ENCODE data around the gene MYRIP.
A peak's percentile ranks its signal among the peaks of the same experiment; 100 is the strongest.

MYRIP gene

GRCh38 chr3:40299130-40299720 lies 489.8 kb downstream of the MYRIP start:
- Histone ChIP-seq H2BK5ac (ENCODE audit: low read length) (no peak overlapping the region), H3K56ac (ENCODE audit: low read length) (no peak overlapping the region), H3K4ac (ENCODE audit: low read depth, low read length) (no peak overlapping the region), H3K36me3 (ENCODE audit: control insufficient read depth, insufficient read depth, low read length) (no peaks in the 10 kb centered on the region), H2BK120ac (ENCODE audit: low read depth, low read length) (no peak overlapping the region), H3K27me3 (ENCODE audit: insufficient read depth, low read length, poor library complexity) (no peaks in the 10 kb centered on the region), H3K9ac (ENCODE audit: low read length) (no peak overlapping the region), H3K4me1 (ENCODE audit: control insufficient read depth, low read depth, low read length) (no peaks in the 10 kb centered on the region), H3K79me2 (ENCODE audit: control insufficient read depth, insufficient read depth, low read length) (no peaks in the 10 kb centered on the region), H2BK15ac (replicated peaks; ENCODE audit: low read depth) (peak overlapping the region; percentile 19), H2AK5ac (ENCODE audit: low read length) (no peak overlapping the region), H3K4me2 (ENCODE audit: low read length) (no peak overlapping the region), H3K23ac (ENCODE audit: low read length) (no peak overlapping the region), H3K4me3 (ENCODE audit: low read length) (no peak overlapping the region), H4K8ac (ENCODE audit: low read depth, low read length) (peak overlapping the region; percentile 28), H3K18ac (ENCODE audit: low read length) (no peak overlapping the region), H3K27ac (ENCODE audit: low read depth, low read length) (no peak overlapping the region), H3K79me1 (ENCODE audit: low read length) (no peaks in the 10 kb centered on the region), H4K5ac (ENCODE audit: low read length) (no peak overlapping the region)
- DNase-seq = no peak
- no CpG with 5 or more reads among the region's 5 CpGs for WGBS (ENCODE audit: extremely low coverage, insufficient coverage, low lambda C conversion rate)

GRCh38 chr3:40299721-40300335 lies 490.4 kb downstream of the MYRIP start:
- no peak overlapping the region for H3K18ac ChIP-seq (ENCODE audit: low read length)
- whole genome bisulfite sequencing (ENCODE audit: extremely low coverage, insufficient coverage, low lambda C conversion rate) = no CpG with 5 or more reads among the region's 3 CpGs
- H3K56ac ChIP-seq (ENCODE audit: low read length) = no peak overlapping the region
- H3K79me1 ChIP-seq (ENCODE audit: low read length) = no peaks in the 10 kb centered on the region
- H3K4me1 ChIP-seq (ENCODE audit: control insufficient read depth, low read depth, low read length) = no peaks in the 10 kb centered on the region
- no peak overlapping the region for H3K4me2 ChIP-seq (ENCODE audit: low read length)
- H3K4ac ChIP-seq (ENCODE audit: low read depth, low read length) = no peak overlapping the region
- H4K8ac ChIP-seq (ENCODE audit: low read depth, low read length) = peak overlapping the region; percentile 28
- H4K5ac ChIP-seq (ENCODE audit: low read length) = no peak overlapping the region
- no peak for DNase-seq
- no peak overlapping the region for H3K27ac ChIP-seq (ENCODE audit: low read depth, low read length)
- no peaks in the 10 kb centered on the region for H3K27me3 ChIP-seq (ENCODE audit: insufficient read depth, low read length, poor library complexity)
- H3K4me3 ChIP-seq (ENCODE audit: low read length) = no peak overlapping the region
- no peaks in the 10 kb centered on the region for H3K79me2 ChIP-seq (ENCODE audit: control insufficient read depth, insufficient read depth, low read length)
- no peak overlapping the region for H2AK5ac ChIP-seq (ENCODE audit: low read length)
- no peaks in the 10 kb centered on the region for H3K36me3 ChIP-seq (ENCODE audit: control insufficient read depth, insufficient read depth, low read length)
- H2BK5ac ChIP-seq (ENCODE audit: low read length) = no peak overlapping the region
- H3K9ac ChIP-seq (ENCODE audit: low read length) = no peak overlapping the region
- no peak overlapping the region for H2BK15ac ChIP-seq (replicated peaks; ENCODE audit: low read depth)
- H3K23ac ChIP-seq (ENCODE audit: low read length) = no peak overlapping the region
- no peak overlapping the region for H2BK120ac ChIP-seq (ENCODE audit: low read depth, low read length)

GRCh38 chr3:40302784-40303183 lies 493.4 kb downstream of the MYRIP start:
- Histone ChIP-seq H3K4ac (ENCODE audit: low read depth, low read length) (no peak overlapping the region), H3K9ac (ENCODE audit: low read length) (no peak overlapping the region), H3K27ac (ENCODE audit: low read depth, low read length) (no peak overlapping the region), H3K36me3 (ENCODE audit: control insufficient read depth, insufficient read depth, low read length) (no peaks in the 10 kb centered on the region), H3K23ac (ENCODE audit: low read length) (no peak overlapping the region), H2BK120ac (ENCODE audit: low read depth, low read length) (no peak overlapping the region), H3K79me1 (ENCODE audit: low read length) (no peaks in the 10 kb centered on the region), H3K4me1 (ENCODE audit: control insufficient read depth, low read depth, low read length) (no peaks in the 10 kb centered on the region), H3K79me2 (ENCODE audit: control insufficient read depth, insufficient read depth, low read length) (no peaks in the 10 kb centered on the region), H3K56ac (ENCODE audit: low read length) (no peak overlapping the region), H3K27me3 (ENCODE audit: insufficient read depth, low read length, poor library complexity) (no peaks in the 10 kb centered on the region), H2AK5ac (ENCODE audit: low read length) (no peak overlapping the region), H3K18ac (ENCODE audit: low read length) (no peak overlapping the region), H2BK15ac (replicated peaks; ENCODE audit: low read depth) (no peak overlapping the region), H4K8ac (ENCODE audit: low read depth, low read length) (no peak overlapping the region), H4K5ac (ENCODE audit: low read length) (no peak overlapping the region), H3K4me2 (ENCODE audit: low read length) (no peak overlapping the region), H2BK5ac (ENCODE audit: low read length) (no peak overlapping the region), H3K4me3 (ENCODE audit: low read length) (no peak overlapping the region)
- no peak for DNase-seq
- WGBS (ENCODE audit: extremely low coverage, insufficient coverage, low lambda C conversion rate) = no CpG with 5 or more reads among the region's 1 CpG

GRCh38 chr3:40304352-40304751 lies 494.9 kb downstream of the MYRIP start:
- no peak overlapping the region for H3K23ac ChIP-seq (ENCODE audit: low read length)
- H3K4ac ChIP-seq (ENCODE audit: low read depth, low read length) = no peak overlapping the region
- H3K79me2 ChIP-seq (ENCODE audit: control insufficient read depth, insufficient read depth, low read length) = no peaks in the 10 kb centered on the region
- no peak overlapping the region for H2AK5ac ChIP-seq (ENCODE audit: low read length)
- no peaks in the 10 kb centered on the region for H3K27me3 ChIP-seq (ENCODE audit: insufficient read depth, low read length, poor library complexity)
- no peaks in the 10 kb centered on the region for H3K4me1 ChIP-seq (ENCODE audit: control insufficient read depth, low read depth, low read length)
- H3K56ac ChIP-seq (ENCODE audit: low read length) = no peak overlapping the region
- no CpG with 5 or more reads among the region's 2 CpGs for WGBS (ENCODE audit: extremely low coverage, insufficient coverage, low lambda C conversion rate)
- no peak overlapping the region for H3K4me2 ChIP-seq (ENCODE audit: low read length)
- no peaks in the 10 kb centered on the region for H3K36me3 ChIP-seq (ENCODE audit: control insufficient read depth, insufficient read depth, low read length)
- H3K4me3 ChIP-seq (ENCODE audit: low read length) = no peak overlapping the region
- no peaks in the 10 kb centered on the region for H3K79me1 ChIP-seq (ENCODE audit: low read length)
- H4K8ac ChIP-seq (ENCODE audit: low read depth, low read length) = no peak overlapping the region
- no peak overlapping the region for H3K9ac ChIP-seq (ENCODE audit: low read length)
- no peak overlapping the region for H2BK5ac ChIP-seq (ENCODE audit: low read length)
- DNase-seq = no peak
- H4K5ac ChIP-seq (ENCODE audit: low read length) = no peak overlapping the region
- H3K27ac ChIP-seq (ENCODE audit: low read depth, low read length) = no peak overlapping the region
- H2BK15ac ChIP-seq (replicated peaks; ENCODE audit: low read depth) = no peak overlapping the region
- H3K18ac ChIP-seq (ENCODE audit: low read length) = no peak overlapping the region
- no peak overlapping the region for H2BK120ac ChIP-seq (ENCODE audit: low read depth, low read length)

GRCh38 chr3:40306336-40306735 lies 496.9 kb downstream of the MYRIP start:
- Histone ChIP-seq H2AK5ac (ENCODE audit: low read length) (no peak overlapping the region), H3K4me2 (ENCODE audit: low read length) (no peak overlapping the region), H3K23ac (ENCODE audit: low read length) (no peak overlapping the region), H3K36me3 (ENCODE audit: control insufficient read depth, insufficient read depth, low read length) (no peaks in the 10 kb centered on the region), H3K18ac (ENCODE audit: low read length) (no peak overlapping the region), H3K79me1 (ENCODE audit: low read length) (no peaks in the 10 kb centered on the region), H3K27ac (ENCODE audit: low read depth, low read length) (no peak overlapping the region), H3K4me3 (ENCODE audit: low read length) (no peak overlapping the region), H2BK15ac (replicated peaks; ENCODE audit: low read depth) (no peak overlapping the region), H2BK120ac (ENCODE audit: low read depth, low read length) (no peak overlapping the region), H3K27me3 (ENCODE audit: insufficient read depth, low read length, poor library complexity) (no peaks in the 10 kb centered on the region), H4K8ac (ENCODE audit: low read depth, low read length) (no peak overlapping the region), H3K79me2 (ENCODE audit: control insufficient read depth, insufficient read depth, low read length) (peaks cover 12% of the 10 kb centered on the region), H3K56ac (ENCODE audit: low read length) (no peak overlapping the region), H4K5ac (ENCODE audit: low read length) (no peak overlapping the region), H3K9ac (ENCODE audit: low read length) (no peak overlapping the region), H3K4me1 (ENCODE audit: control insufficient read depth, low read depth, low read length) (no peaks in the 10 kb centered on the region), H2BK5ac (ENCODE audit: low read length) (no peak overlapping the region), H3K4ac (ENCODE audit: low read depth, low read length) (no peak overlapping the region)
- no peak for DNase-seq
- WGBS (ENCODE audit: extremely low coverage, insufficient coverage, low lambda C conversion rate) = no CpG with 5 or more reads among the region's 3 CpGs

DNA sequence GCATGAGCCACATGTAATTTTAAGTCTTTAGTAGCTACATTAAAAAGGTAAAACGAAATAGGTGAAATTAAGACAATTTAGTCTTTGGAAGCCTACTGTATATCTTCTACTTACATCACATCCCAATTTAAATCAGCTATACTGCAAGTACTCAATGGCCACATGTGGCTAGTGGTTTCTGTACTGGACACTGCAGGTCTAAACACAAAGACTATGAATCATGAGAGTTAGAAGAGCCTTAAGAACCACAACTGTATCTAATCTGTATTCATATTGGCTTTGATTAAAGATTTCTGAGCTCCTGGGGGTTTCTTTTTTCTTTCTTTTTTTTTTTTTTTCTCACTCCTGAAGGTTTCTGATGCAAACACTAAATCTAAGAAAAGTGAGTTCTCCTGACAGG lies 497.8 kb downstream of the MYRIP start:
- Histone ChIP-seq H2BK5ac (ENCODE audit: low read length) (no peak overlapping the region), H3K27me3 (ENCODE audit: insufficient read depth, low read length, poor library complexity) (no peaks in the 10 kb centered on the region), H4K5ac (ENCODE audit: low read length) (no peak overlapping the region), H3K18ac (ENCODE audit: low read length) (no peak overlapping the region), H4K8ac (ENCODE audit: low read depth, low read length) (no peak overlapping the region), H3K23ac (ENCODE audit: low read length) (no peak overlapping the region), H3K27ac (ENCODE audit: low read depth, low read length) (no peak overlapping the region), H3K56ac (ENCODE audit: low read length) (no peak overlapping the region), H3K4me2 (ENCODE audit: low read length) (no peak overlapping the region), H3K9ac (ENCODE audit: low read length) (no peak overlapping the region), H2AK5ac (ENCODE audit: low read length) (no peak overlapping the region), H3K36me3 (ENCODE audit: control insufficient read depth, insufficient read depth, low read length) (no peaks in the 10 kb centered on the region), H3K79me2 (ENCODE audit: control insufficient read depth, insufficient read depth, low read length) (peaks cover 13% of the 10 kb centered on the region), H3K4me1 (ENCODE audit: control insufficient read depth, low read depth, low read length) (no peaks in the 10 kb centered on the region), H2BK120ac (ENCODE audit: low read depth, low read length) (no peak overlapping the region), H3K79me1 (ENCODE audit: low read length) (no peaks in the 10 kb centered on the region), H2BK15ac (replicated peaks; ENCODE audit: low read depth) (no peak overlapping the region), H3K4me3 (ENCODE audit: low read length) (no peak overlapping the region), H3K4ac (ENCODE audit: low read depth, low read length) (no peak overlapping the region)
- DNase-seq = no peak
- WGBS (ENCODE audit: extremely low coverage, insufficient coverage, low lambda C conversion rate) = no CpG with 5 or more reads among the region's 1 CpG
